ENCODE measurements around the gene ERC2.

The ERC2 gene

DNA sequence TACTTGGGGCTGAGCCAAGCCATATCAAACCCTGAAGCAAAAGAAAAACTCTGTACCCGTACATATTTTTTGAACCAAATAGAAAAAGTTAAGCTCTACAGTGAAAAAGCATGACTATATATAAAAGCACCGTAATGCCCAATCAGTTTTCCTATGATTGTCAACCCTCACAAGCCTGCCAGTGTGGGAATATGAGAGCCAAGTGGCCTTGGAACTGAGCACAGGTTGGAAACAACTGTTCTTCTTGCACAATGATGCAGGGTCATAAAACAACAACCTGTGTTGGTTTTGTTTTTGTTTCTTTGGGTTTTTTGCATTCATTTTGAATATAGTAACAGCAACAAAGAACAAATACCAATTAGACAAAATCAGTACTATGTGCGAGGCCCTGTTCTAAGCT is 3.5 kb upstream of the ERC2 start:
- Histone ChIP-seq H3K4me1 (ENCODE audit: control insufficient read depth, insufficient read depth, low read length, poor library complexity, severe bottlenecking) (no peaks in the 10 kb centered on the region), H3K27ac (ENCODE audit: low read depth, low read length, severe bottlenecking) (no peak overlapping the region), H3K36me3 (ENCODE audit: control insufficient read depth, insufficient read depth, low read length) (no peaks in the 10 kb centered on the region), H3K4me3 (ENCODE audit: extremely low read depth, insufficient read depth, low read length, poor library complexity, severe bottlenecking) (no peak overlapping the region), H3K9me3 (ENCODE audit: control insufficient read depth, low read length) (no peaks in the 10 kb centered on the region)
- 60 to 100% methylated on average over 1 of the region's 3 CpGs for WGBS, 2 experiments (ENCODE audit: insufficient coverage in 2 of 2)

GRCh38 chr3:56469141-56469540 is 874 bp upstream of the ERC2 start:
- Histone ChIP-seq H3K4me1 (ENCODE audit: control insufficient read depth, insufficient read depth, low read length, poor library complexity, severe bottlenecking) (no peaks in the 10 kb centered on the region), H3K9me3 (ENCODE audit: control insufficient read depth, low read length) (no peaks in the 10 kb centered on the region), H3K36me3 (ENCODE audit: control insufficient read depth, insufficient read depth, low read length) (no peaks in the 10 kb centered on the region), H3K4me3 (ENCODE audit: extremely low read depth, insufficient read depth, low read length, poor library complexity, severe bottlenecking) (no peak overlapping the region), H3K27ac (ENCODE audit: low read depth, low read length, severe bottlenecking) (no peak overlapping the region)
- WGBS, 2 experiments (ENCODE audit: insufficient coverage in 2 of 2), result 79 to 92% methylated on average over 2 to 3 of the region's 3 CpGs

- H3K36me3 ChIP-seq (ENCODE audit: control insufficient read depth, insufficient read depth, low read length), result no peaks in the 10 kb centered on the region
- WGBS, 2 experiments (ENCODE audit: insufficient coverage in 2 of 2), result 0% methylated on average over 12 to 14 of the region's 28 CpGs
These were observed 475 bp downstream of the ERC2 start for GRCh38 chr3:56467801-56468183.

GRCh38 chr3:56467108-56467507 is 1.2 kb downstream of the ERC2 start:
- H3K4me1 ChIP-seq (ENCODE audit: control insufficient read depth, insufficient read depth, low read length, poor library complexity, severe bottlenecking), result no peaks in the 10 kb centered on the region
- H3K36me3 ChIP-seq (ENCODE audit: control insufficient read depth, insufficient read depth, low read length), result no peaks in the 10 kb centered on the region
- 0% methylated on average over 3 to 13 of the region's 14 CpGs for WGBS, 2 experiments (ENCODE audit: insufficient coverage in 2 of 2)
- no peak overlapping the region for H3K27ac ChIP-seq (ENCODE audit: low read depth, low read length, severe bottlenecking)
- peak overlapping the region; percentile 81 for H3K4me3 ChIP-seq (ENCODE audit: extremely low read depth, insufficient read depth, low read length, poor library complexity, severe bottlenecking)
- no peaks in the 10 kb centered on the region for H3K9me3 ChIP-seq (ENCODE audit: control insufficient read depth, low read length)

More at GRCh38 chr3:56467801-56468183, 475 bp downstream of the ERC2 start:
- peak overlapping the region; percentile 81 for H3K4me3 ChIP-seq (ENCODE audit: extremely low read depth, insufficient read depth, low read length, poor library complexity, severe bottlenecking)
- no peaks in the 10 kb centered on the region for H3K9me3 ChIP-seq (ENCODE audit: control insufficient read depth, low read length)
- H3K27ac ChIP-seq (ENCODE audit: low read depth, low read length, severe bottlenecking), result peak overlapping the region; percentile 23
- no peaks in the 10 kb centered on the region for H3K4me1 ChIP-seq (ENCODE audit: control insufficient read depth, insufficient read depth, low read length, poor library complexity, severe bottlenecking)

DNA sequence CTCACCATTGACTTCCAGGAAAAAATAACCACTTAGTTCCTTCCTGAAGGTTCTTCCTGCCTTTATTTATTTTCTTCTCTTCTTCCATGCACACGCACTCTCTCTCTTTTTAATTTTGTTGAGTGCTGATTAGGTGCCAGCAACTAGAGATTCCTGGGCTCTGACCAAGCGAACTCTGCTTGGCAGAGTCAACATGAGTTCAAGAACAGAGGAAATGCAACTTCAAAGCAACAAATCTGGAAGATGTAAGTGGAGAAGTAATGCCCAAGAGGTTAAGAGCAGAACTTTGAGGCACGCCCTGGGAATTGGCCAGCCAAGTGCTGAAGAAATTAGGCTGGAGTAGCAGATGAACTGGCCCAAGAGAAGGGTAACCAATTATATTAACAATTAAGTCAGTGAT is 8.5 kb downstream of the ERC2 start:
- H3K4me1 ChIP-seq (ENCODE audit: control insufficient read depth, insufficient read depth, low read length, poor library complexity, severe bottlenecking), result no peaks in the 10 kb centered on the region
- H3K27ac ChIP-seq (ENCODE audit: low read depth, low read length, severe bottlenecking), result no peak overlapping the region
- no peaks in the 10 kb centered on the region for H3K9me3 ChIP-seq (ENCODE audit: control insufficient read depth, low read length)
- H3K36me3 ChIP-seq (ENCODE audit: control insufficient read depth, insufficient read depth, low read length), result no peaks in the 10 kb centered on the region
- 84 to 88% methylated on average over 2 of the region's 3 CpGs for WGBS, 2 experiments (ENCODE audit: insufficient coverage in 2 of 2)
- no peak overlapping the region for H3K4me3 ChIP-seq (ENCODE audit: extremely low read depth, insufficient read depth, low read length, poor library complexity, severe bottlenecking)

- WGBS, 2 experiments (ENCODE audit: insufficient coverage in 2 of 2), result no CpG with 5 or more reads among the region's 1 CpG
These were observed 9.2 kb downstream of the ERC2 start for GRCh38 chr3:56459104-56459496.

DNA sequence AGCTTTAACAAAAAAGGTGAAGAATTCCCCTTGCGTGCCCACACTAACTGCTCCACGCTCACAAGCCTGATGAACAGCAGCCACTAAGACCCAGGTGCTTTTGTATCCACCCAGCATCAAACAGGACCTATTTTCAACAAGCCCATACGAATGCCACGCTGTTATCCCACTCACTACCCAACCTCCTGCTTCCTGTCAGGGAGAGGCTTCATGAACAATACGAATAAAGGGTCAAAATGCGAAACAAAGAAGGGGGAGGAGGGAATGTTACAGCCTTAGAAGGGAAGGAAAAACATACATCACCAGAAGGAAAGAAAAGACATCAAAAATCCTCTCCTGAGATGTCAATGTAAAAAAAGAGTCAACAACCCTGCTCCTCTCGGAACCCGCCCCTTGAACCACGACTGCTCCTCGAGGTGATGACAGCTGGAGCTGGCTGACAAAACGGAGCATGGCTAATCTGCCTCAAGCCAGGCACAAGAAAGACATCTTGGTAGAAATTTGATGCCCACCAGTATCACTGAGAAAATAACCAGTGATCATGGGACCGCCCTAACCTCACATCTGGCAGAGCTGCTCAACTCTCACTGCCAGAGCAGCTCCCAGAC is 9.7 kb downstream of the ERC2 start:
- no peaks in the 10 kb centered on the region for H3K4me1 ChIP-seq (ENCODE audit: control insufficient read depth, insufficient read depth, low read length, poor library complexity, severe bottlenecking)
- no peak overlapping the region for H3K4me3 ChIP-seq (ENCODE audit: extremely low read depth, insufficient read depth, low read length, poor library complexity, severe bottlenecking)
- WGBS, 2 experiments (ENCODE audit: insufficient coverage in 2 of 2), result 68 to 72% methylated on average over 8 of the region's 12 CpGs
- H3K36me3 ChIP-seq (ENCODE audit: control insufficient read depth, insufficient read depth, low read length), result no peaks in the 10 kb centered on the region
- H3K9me3 ChIP-seq (ENCODE audit: control insufficient read depth, low read length), result no peaks in the 10 kb centered on the region
- no peak overlapping the region for H3K27ac ChIP-seq (ENCODE audit: low read depth, low read length, severe bottlenecking)

More at GRCh38 chr3:56459104-56459496, 9.2 kb downstream of the ERC2 start:
- Histone ChIP-seq H3K4me1 (ENCODE audit: control insufficient read depth, insufficient read depth, low read length, poor library complexity, severe bottlenecking) (no peaks in the 10 kb centered on the region), H3K36me3 (ENCODE audit: control insufficient read depth, insufficient read depth, low read length) (no peaks in the 10 kb centered on the region), H3K9me3 (ENCODE audit: control insufficient read depth, low read length) (no peaks in the 10 kb centered on the region), H3K4me3 (ENCODE audit: extremely low read depth, insufficient read depth, low read length, poor library complexity, severe bottlenecking) (no peak overlapping the region), H3K27ac (ENCODE audit: low read depth, low read length, severe bottlenecking) (no peak overlapping the region)

GRCh38 chr3:56456117-56456516 is 12.2 kb downstream of the ERC2 start:
- H3K9me3 ChIP-seq (ENCODE audit: control insufficient read depth, low read length), result no peaks in the 10 kb centered on the region
- no peak overlapping the region for H3K4me3 ChIP-seq (ENCODE audit: extremely low read depth, insufficient read depth, low read length, poor library complexity, severe bottlenecking)
- H3K27ac ChIP-seq (ENCODE audit: low read depth, low read length, severe bottlenecking), result no peak overlapping the region
- no peaks in the 10 kb centered on the region for H3K4me1 ChIP-seq (ENCODE audit: control insufficient read depth, insufficient read depth, low read length, poor library complexity, severe bottlenecking)
- no CpG with 5 or more reads among the region's 1 CpG for WGBS, 2 experiments (ENCODE audit: insufficient coverage in 2 of 2)
- H3K36me3 ChIP-seq (ENCODE audit: control insufficient read depth, insufficient read depth, low read length), result no peaks in the 10 kb centered on the region

- H3K9me3 ChIP-seq (ENCODE audit: control insufficient read depth, low read length), result no peaks in the 10 kb centered on the region
These were observed 15.3 kb downstream of the ERC2 start for GRCh38 chr3:56453011-56453410.

GRCh38 chr3:56452085-56452484 is 16.2 kb downstream of the ERC2 start:
- no peak overlapping the region for H3K4me3 ChIP-seq (ENCODE audit: extremely low read depth, insufficient read depth, low read length, poor library complexity, severe bottlenecking)
- no peaks in the 10 kb centered on the region for H3K9me3 ChIP-seq (ENCODE audit: control insufficient read depth, low read length)
- H3K27ac ChIP-seq (ENCODE audit: low read depth, low read length, severe bottlenecking), result no peak overlapping the region
- H3K36me3 ChIP-seq (ENCODE audit: control insufficient read depth, insufficient read depth, low read length), result no peaks in the 10 kb centered on the region
- H3K4me1 ChIP-seq (ENCODE audit: control insufficient read depth, insufficient read depth, low read length, poor library complexity, severe bottlenecking), result no peaks in the 10 kb centered on the region

More at GRCh38 chr3:56453011-56453410, 15.3 kb downstream of the ERC2 start:
- WGBS, 2 experiments (ENCODE audit: insufficient coverage in 2 of 2), result no CpG with 5 or more reads among the region's 1 CpG
- H3K4me1 ChIP-seq (ENCODE audit: control insufficient read depth, insufficient read depth, low read length, poor library complexity, severe bottlenecking), result no peaks in the 10 kb centered on the region
- no peak overlapping the region for H3K4me3 ChIP-seq (ENCODE audit: extremely low read depth, insufficient read depth, low read length, poor library complexity, severe bottlenecking)
- no peaks in the 10 kb centered on the region for H3K36me3 ChIP-seq (ENCODE audit: control insufficient read depth, insufficient read depth, low read length)
- H3K27ac ChIP-seq (ENCODE audit: low read depth, low read length, severe bottlenecking), result no peak overlapping the region

DNA sequence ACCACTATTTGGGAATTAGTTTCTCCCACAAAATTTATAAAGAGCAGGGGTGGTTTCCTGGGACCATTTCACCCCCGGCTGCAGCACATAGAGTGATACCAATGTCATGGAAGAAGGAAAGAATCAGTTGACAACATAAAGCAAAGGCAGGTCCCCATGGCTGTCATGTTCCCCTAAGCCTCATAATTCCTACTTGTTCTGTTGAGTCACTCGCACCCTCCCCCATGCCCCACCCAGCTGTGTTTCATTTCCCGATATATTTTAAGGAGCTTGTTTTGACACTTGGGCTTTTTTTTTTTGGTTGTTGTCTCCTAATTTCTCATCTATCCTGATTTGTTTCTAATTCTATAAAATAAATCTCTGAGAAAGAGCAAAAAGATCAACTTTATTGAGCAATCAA is 24.9 kb downstream of the ERC2 start:
- Histone ChIP-seq H3K4me1 (ENCODE audit: control insufficient read depth, insufficient read depth, low read length, poor library complexity, severe bottlenecking) (no peaks in the 10 kb centered on the region), H3K4me3 (ENCODE audit: extremely low read depth, insufficient read depth, low read length, poor library complexity, severe bottlenecking) (no peak overlapping the region), H3K9me3 (ENCODE audit: control insufficient read depth, low read length) (no peaks in the 10 kb centered on the region), H3K27ac (ENCODE audit: low read depth, low read length, severe bottlenecking) (no peak overlapping the region), H3K36me3 (ENCODE audit: control insufficient read depth, insufficient read depth, low read length) (no peaks in the 10 kb centered on the region)
- WGBS, 2 experiments (ENCODE audit: insufficient coverage in 2 of 2), result 100% methylated on average over 1 of the region's 3 CpGs; no CpG with 5 or more reads in 1 of the 2 experiments
